ENCODE measurements around the gene ITGA2. TPM values are rescaled to one million over a fixed set of nuclear protein-coding genes. Genes with fewer than 3 reads are reported as not detected.

The ITGA2 gene
- total and polyA plus RNA-seq, 4 donors: 2.0 to 36.1 (median 19.2) TPM

- Histone ChIP-seq H3K4me1 (ENCODE audit: control insufficient read depth in 5 of 5, insufficient read depth in 5 of 5, low read length in 5 of 5) (peaks cover 0 to 5% (median 0%) of the 10 kb centered on the region in 5 donors), H3K27ac (ENCODE audit: low read depth in 1 of 2, low read length in 1 of 2) (no peak overlapping the region), H3K36me3 (ENCODE audit: control insufficient read depth in 4 of 4, insufficient read depth in 4 of 4, low read length in 4 of 4) (peaks cover 0 to 3% (median 1%) of the 10 kb centered on the region in 4 donors), H3K4me3 (no peak overlapping the region), H3K27me3 (ENCODE audit: control insufficient read depth in 3 of 3, insufficient read depth in 3 of 3, low read length in 2 of 3) (no peaks in the 10 kb centered on the region), H3K9me3 (ENCODE audit: control insufficient read depth in 4 of 4, insufficient read depth in 3 of 4, low read length in 3 of 4) (no peaks in the 10 kb centered on the region), H3K9ac (ENCODE audit: insufficient read depth in 1 of 2, low read length in 2 of 2) (no peak overlapping the region)
- peak; percentile 72 for TF ChIP-seq CTCF (IDR thresholded peaks at IDR 0.05; ENCODE audit: control extremely low read depth, extremely low read depth)
- ATAC-seq (ENCODE audit: insufficient read depth, low FRiP score): peak; percentile 89
- WGBS, 2 donors: 16 to 41% methylated on average over 1 of the region's 1 CpG
- peak; percentile 63 to 80 (median 80) for DNase-seq
Observed at GRCh38 chr5:52948418-52949076, 40.6 kb upstream of the ITGA2 start.

GRCh38 chr5:52950686-52951085 is 38.5 kb upstream of the ITGA2 start:
- no peak for ATAC-seq (ENCODE audit: insufficient read depth, low FRiP score)
- H3K27ac ChIP-seq (ENCODE audit: low read depth in 1 of 2, low read length in 1 of 2): no peak overlapping the region

GRCh38 chr5:52952483-52952882 is 36.7 kb upstream of the ITGA2 start:
- Histone ChIP-seq H3K27ac (ENCODE audit: low read depth in 1 of 2, low read length in 1 of 2) (no peak overlapping the region), H3K36me3 (ENCODE audit: control insufficient read depth in 4 of 4, insufficient read depth in 4 of 4, low read length in 4 of 4) (peaks cover 0 to 3% (median 1%) of the 10 kb centered on the region in 4 donors), H3K27me3 (ENCODE audit: control insufficient read depth in 3 of 3, insufficient read depth in 3 of 3, low read length in 2 of 3) (no peaks in the 10 kb centered on the region), H3K4me3 (no peak overlapping the region), H3K4me1 (ENCODE audit: control insufficient read depth in 5 of 5, insufficient read depth in 5 of 5, low read length in 5 of 5) (peaks cover 0 to 5% (median 0%) of the 10 kb centered on the region in 5 donors), H3K9ac (ENCODE audit: insufficient read depth in 1 of 2, low read length in 2 of 2) (no peak overlapping the region), H3K9me3 (ENCODE audit: control insufficient read depth in 4 of 4, insufficient read depth in 3 of 4, low read length in 3 of 4) (no peaks in the 10 kb centered on the region)
- no peak for TF ChIP-seq CTCF (IDR thresholded peaks at IDR 0.05; ENCODE audit: control extremely low read depth, extremely low read depth)
- WGBS, 2 donors: 94 to 97% methylated on average over 1 of the region's 1 CpG
- ATAC-seq (ENCODE audit: insufficient read depth, low FRiP score) (no peak), DNase-seq (no peak)

More at GRCh38 chr5:52950686-52951085, 38.5 kb upstream of the ITGA2 start:
- Histone ChIP-seq H3K27me3 (ENCODE audit: control insufficient read depth in 3 of 3, insufficient read depth in 3 of 3, low read length in 2 of 3) (no peaks in the 10 kb centered on the region), H3K9ac (ENCODE audit: insufficient read depth in 1 of 2, low read length in 2 of 2) (no peak overlapping the region), H3K4me1 (ENCODE audit: control insufficient read depth in 5 of 5, insufficient read depth in 5 of 5, low read length in 5 of 5) (peaks cover 0 to 5% (median 0%) of the 10 kb centered on the region in 5 donors), H3K36me3 (ENCODE audit: control insufficient read depth in 4 of 4, insufficient read depth in 4 of 4, low read length in 4 of 4) (peaks cover 0 to 2% (median 0%) of the 10 kb centered on the region in 4 donors), H3K9me3 (ENCODE audit: control insufficient read depth in 4 of 4, insufficient read depth in 3 of 4, low read length in 3 of 4) (no peaks in the 10 kb centered on the region), H3K4me3 (no peak overlapping the region)
- DNase-seq: peak in 1 of 3 donors; percentile 26
- TF ChIP-seq CTCF (IDR thresholded peaks at IDR 0.05; ENCODE audit: control extremely low read depth, extremely low read depth): no peak
- 77 to 90% methylated on average over 3 of the region's 3 CpGs for WGBS, 2 donors
